ENCODE results near the gene OR2L13. TPM values are rescaled to one million over a fixed set of nuclear protein-coding genes. Genes with fewer than 3 reads are reported as not detected.

OR2L13 gene, protein sequence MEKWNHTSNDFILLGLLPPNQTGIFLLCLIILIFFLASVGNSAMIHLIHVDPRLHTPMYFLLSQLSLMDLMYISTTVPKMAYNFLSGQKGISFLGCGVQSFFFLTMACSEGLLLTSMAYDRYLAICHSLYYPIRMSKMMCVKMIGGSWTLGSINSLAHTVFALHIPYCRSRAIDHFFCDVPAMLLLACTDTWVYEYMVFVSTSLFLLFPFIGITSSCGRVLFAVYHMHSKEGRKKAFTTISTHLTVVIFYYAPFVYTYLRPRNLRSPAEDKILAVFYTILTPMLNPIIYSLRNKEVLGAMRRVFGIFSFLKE
- total RNA-seq = under 1 TPM in 1 of 4 donors, not detected in 3; 0.38 TPM

DNA sequence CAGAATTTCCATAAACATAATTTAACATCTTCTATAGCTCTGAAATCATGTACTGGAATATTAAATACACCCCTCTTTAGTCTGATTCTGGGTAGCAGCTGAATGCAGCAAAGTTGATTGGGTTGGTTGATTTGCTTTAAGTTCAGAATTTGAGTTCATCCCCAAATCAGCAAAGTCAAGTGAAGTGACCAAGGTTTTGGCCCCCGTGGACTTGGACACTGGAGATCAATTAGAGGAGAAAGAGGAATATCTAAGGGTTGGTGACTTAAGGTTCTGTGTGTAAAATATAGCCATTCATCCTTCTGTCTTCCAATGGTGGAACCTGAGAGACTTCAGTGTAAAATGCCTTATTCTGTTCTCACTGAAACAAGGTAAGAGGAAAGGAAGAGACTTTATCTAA is at the start of gene OR2L13:
OR2L13 (plus strand) TSS at position 301 of the 400 bp plus-strand sequence. CDS start 4,192 bp downstream, outside the sequence.
- no peaks in the 10 kb centered on the region for H3K9me3 ChIP-seq
- H3K36me3 ChIP-seq = no peaks in the 10 kb centered on the region
- intact Hi-C loops (cut with DNase I) = no loop called here
- no peak for TF ChIP-seq POLR2A (IDR thresholded peaks at IDR 0.05)
- TF ChIP-seq, protein P1, sequence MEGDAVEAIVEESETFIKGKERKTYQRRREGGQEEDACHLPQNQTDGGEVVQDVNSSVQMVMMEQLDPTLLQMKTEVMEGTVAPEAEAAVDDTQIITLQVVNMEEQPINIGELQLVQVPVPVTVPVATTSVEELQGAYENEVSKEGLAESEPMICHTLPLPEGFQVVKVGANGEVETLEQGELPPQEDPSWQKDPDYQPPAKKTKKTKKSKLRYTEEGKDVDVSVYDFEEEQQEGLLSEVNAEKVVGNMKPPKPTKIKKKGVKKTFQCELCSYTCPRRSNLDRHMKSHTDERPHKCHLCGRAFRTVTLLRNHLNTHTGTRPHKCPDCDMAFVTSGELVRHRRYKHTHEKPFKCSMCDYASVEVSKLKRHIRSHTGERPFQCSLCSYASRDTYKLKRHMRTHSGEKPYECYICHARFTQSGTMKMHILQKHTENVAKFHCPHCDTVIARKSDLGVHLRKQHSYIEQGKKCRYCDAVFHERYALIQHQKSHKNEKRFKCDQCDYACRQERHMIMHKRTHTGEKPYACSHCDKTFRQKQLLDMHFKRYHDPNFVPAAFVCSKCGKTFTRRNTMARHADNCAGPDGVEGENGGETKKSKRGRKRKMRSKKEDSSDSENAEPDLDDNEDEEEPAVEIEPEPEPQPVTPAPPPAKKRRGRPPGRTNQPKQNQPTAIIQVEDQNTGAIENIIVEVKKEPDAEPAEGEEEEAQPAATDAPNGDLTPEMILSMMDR (IDR thresholded peaks at IDR 0.05) = no peak
- H3K27ac ChIP-seq = no peak within 1 kb of the TSS
- no peaks in the 10 kb centered on the region for H3K27me3 ChIP-seq
- no peaks in the 10 kb centered on the region for H3K4me1 ChIP-seq
- H3K4me3 ChIP-seq (replicated peaks in 1 of 3) = no peak within 1 kb of the TSS
- DNase-seq = no peak
- 48 to 71% methylated on average over 1 of the region's 1 CpG for WGBS, 2 donors

DNA sequence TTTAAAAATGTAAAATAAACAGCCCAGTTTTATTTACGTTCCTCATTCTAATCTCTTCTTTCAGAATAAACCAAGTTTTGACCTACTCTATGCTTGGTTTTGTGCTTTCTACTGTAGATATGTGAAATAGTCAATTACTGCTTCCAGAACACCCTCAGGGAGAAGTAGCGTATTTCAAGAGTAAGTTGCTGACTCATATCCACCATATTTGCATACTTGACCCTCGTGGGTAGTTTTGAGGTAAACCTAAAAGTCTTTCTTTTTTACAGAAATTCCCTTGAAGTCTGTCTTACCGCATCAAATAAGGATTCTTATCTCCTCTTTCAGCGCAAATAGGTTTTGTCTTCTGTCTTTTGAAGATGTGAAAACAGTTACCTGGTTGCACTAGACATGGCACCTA is 49.8 kb upstream of the OR2L13 start:
- H3K4me3 ChIP-seq (replicated peaks in 1 of 3) = no peak overlapping the region
- no peaks in the 10 kb centered on the region for H3K9me3 ChIP-seq
- TF ChIP-seq, protein P1 (IDR thresholded peaks at IDR 0.05) = no peak
- no peak for TF ChIP-seq POLR2A (IDR thresholded peaks at IDR 0.05)
- no peaks in the 10 kb centered on the region for H3K36me3 ChIP-seq
- H3K27me3 ChIP-seq = no peaks in the 10 kb centered on the region
- 77 to 85% methylated on average over 5 of the region's 5 CpGs for WGBS, 2 donors
- H3K27ac ChIP-seq = no peak overlapping the region
- DNase-seq = no peak
- H3K4me1 ChIP-seq = no peaks in the 10 kb centered on the region
- intact Hi-C loops (cut with DNase I) = no loop called here

DNA sequence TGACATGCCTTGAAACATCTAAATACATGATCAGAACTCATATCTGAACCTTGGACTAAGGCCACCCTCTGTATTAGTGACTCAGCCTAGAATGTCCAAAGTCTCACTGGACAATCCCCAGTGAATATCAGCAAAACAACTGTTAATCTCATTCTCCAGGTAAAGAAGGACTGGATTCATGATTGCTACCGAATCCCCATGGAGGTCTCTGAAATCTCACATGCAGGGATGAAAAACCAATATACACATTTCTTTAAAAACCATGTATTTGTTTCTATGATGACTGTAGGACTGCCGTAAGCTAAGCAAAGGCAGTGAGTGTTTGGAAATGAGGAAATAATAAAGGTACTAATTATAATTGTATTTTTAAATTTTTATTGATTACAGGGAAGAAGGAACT is 48.4 kb upstream of the OR2L13 start, which contains the start of gene OR2L3:
OR2L3 (plus strand) TSS at position 301 of the 400 bp plus-strand sequence. CDS start 13,846 bp downstream, outside the sequence.
- TF ChIP-seq, protein P1 (IDR thresholded peaks at IDR 0.05) = no peak
- no peak for TF ChIP-seq POLR2A (IDR thresholded peaks at IDR 0.05)
- H3K27me3 ChIP-seq = no peaks in the 10 kb centered on the region
- H3K27ac ChIP-seq = no peak within 1 kb of the TSS
- DNase-seq = no peak
- 73 to 77% methylated on average over 2 of the region's 2 CpGs for WGBS, 2 donors
- H3K36me3 ChIP-seq = no peaks in the 10 kb centered on the region
- no peaks in the 10 kb centered on the region for H3K9me3 ChIP-seq
- intact Hi-C loops (cut with DNase I) = no loop called here
- no peaks in the 10 kb centered on the region for H3K4me1 ChIP-seq
- H3K4me3 ChIP-seq (replicated peaks in 1 of 3) = no peak within 1 kb of the TSS

DNA sequence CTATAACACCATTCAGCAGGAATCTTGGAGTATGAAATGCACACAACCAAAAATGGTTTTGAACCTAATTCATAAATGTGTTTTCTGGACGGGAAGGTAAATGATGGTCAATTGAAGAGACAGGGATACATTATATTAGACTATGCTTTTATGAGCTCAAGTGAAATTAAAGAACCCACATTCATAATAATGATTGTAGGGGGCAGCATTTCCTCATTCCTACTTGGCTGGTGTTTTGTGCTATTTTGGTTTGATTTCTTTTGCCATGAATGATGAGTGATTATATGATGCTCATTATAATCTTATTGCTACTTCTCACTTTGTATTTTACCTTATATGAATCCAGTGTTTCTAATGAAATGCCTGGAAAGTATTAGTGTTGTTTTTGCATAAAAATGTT is 48.0 kb upstream of the OR2L13 start:
- TF ChIP-seq, protein P1 (IDR thresholded peaks at IDR 0.05) = no peak
- no peak for TF ChIP-seq POLR2A (IDR thresholded peaks at IDR 0.05)
- no peaks in the 10 kb centered on the region for H3K36me3 ChIP-seq
- no peak overlapping the region for H3K27ac ChIP-seq
- H3K4me1 ChIP-seq = no peaks in the 10 kb centered on the region
- WGBS, 2 donors = 50 to 68% methylated on average over 1 of the region's 1 CpG
- no peak for DNase-seq
- H3K27me3 ChIP-seq = no peaks in the 10 kb centered on the region
- intact Hi-C loops (cut with DNase I) = no loop called here
- H3K9me3 ChIP-seq = no peaks in the 10 kb centered on the region
- no peak overlapping the region for H3K4me3 ChIP-seq (replicated peaks in 1 of 3)

DNA sequence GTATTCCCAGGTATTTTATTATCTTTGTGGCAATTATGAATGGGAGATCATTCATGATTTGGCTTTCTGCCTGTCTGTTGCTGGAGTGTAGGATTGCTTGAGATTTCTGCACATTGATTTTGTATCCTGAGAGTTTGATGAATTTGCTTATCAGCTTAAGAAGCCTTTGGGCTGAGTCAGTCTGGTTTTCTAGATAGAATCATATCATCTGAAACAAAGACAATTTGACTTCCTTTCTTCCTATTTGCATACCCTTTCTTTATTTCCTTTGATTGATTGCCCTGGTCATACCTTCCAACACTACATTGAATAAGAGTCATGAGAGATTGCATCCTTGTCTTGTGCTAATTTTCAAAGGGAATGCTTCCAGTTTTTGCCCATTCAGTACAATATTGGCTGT is 40.3 kb upstream of the OR2L13 start:
- intact Hi-C loops (cut with DNase I) = no loop called here
- Histone ChIP-seq H3K4me1 (no peaks in the 10 kb centered on the region), H3K9me3 (no peaks in the 10 kb centered on the region), H3K36me3 (no peaks in the 10 kb centered on the region), H3K27ac (no peak overlapping the region), H3K27me3 (no peaks in the 10 kb centered on the region), H3K4me3 (replicated peaks in 1 of 3) (no peak overlapping the region)
- DNase-seq = no peak
- TF ChIP-seq POLR2A (IDR thresholded peaks at IDR 0.05) = no peak
- TF ChIP-seq, protein P1 (IDR thresholded peaks at IDR 0.05) = no peak

Data from thyroid gland (tissue), 4 donors.